Osteocyte (in vitro differentiated cells): ENCODE data around the gene ECE2. TPM values are rescaled to one million over a fixed set of nuclear protein-coding genes. Genes with fewer than 3 reads are reported as not detected.

ENCODE experiments used
- DNase-seq: peaks from one replicate; pipeline ENCODE4 v3.0.0; 2021; ENCODE audit warnings: mixed read lengths; ENCODE audit not compliant: unreplicated experiment; ENCODE audit errors: extremely low spot score
- H3K27ac Mint-ChIP-seq: one replicate; pipeline ENCODE4 v1.8.0; 2021; ENCODE audit warnings: mild to moderate bottlenecking, mixed read lengths; ENCODE audit not compliant: unreplicated experiment
- H3K27me3 Mint-ChIP-seq: one replicate; pipeline ENCODE4 v1.8.0; 2021; ENCODE audit warnings: mixed read lengths; ENCODE audit not compliant: unreplicated experiment
- H3K36me3 Mint-ChIP-seq: one replicate; pipeline ENCODE4 v1.8.0; 2021; ENCODE audit warnings: mixed read lengths; ENCODE audit not compliant: unreplicated experiment
- H3K4me1 Mint-ChIP-seq: one replicate; pipeline ENCODE4 v1.8.0; 2021; ENCODE audit warnings: mixed read lengths; ENCODE audit not compliant: unreplicated experiment
- H3K4me3 Mint-ChIP-seq: one replicate; pipeline ENCODE4 v1.8.0; 2021; ENCODE audit warnings: mild to moderate bottlenecking, moderate library complexity, mixed read lengths; ENCODE audit not compliant: unreplicated experiment
- H3K9me3 Mint-ChIP-seq: one replicate; pipeline ENCODE4 v1.8.0; 2021; ENCODE audit warnings: mixed read lengths; ENCODE audit not compliant: unreplicated experiment
- CTCF ChIP-seq: fragments of 200-600 bp; sonication (generic); IDR thresholded peaks from 2 replicates; pipeline ENCODE4 v1.5.0; 2021; ENCODE audit warnings: antibody characterized with exemption, mild to moderate bottlenecking, moderate library complexity
- total RNA-seq: library from RNA; stranded (reverse); gene quantifications from 2 replicates; pipeline ENCODE4 v1.2.1, GENCODE V29; 2021

Gene ECE2
- total RNA-seq, 1 donor from 2014 or later = not detected

- no peaks in the 10 kb centered on the region for H3K9me3 Mint-ChIP-seq
- peaks cover 22% of the 10 kb centered on the region for H3K27me3 Mint-ChIP-seq
- H3K4me3 Mint-ChIP-seq = no peak overlapping the region
- no peaks in the 10 kb centered on the region for H3K36me3 Mint-ChIP-seq
- H3K4me1 Mint-ChIP-seq = peaks cover 5% of the 10 kb centered on the region
- no peak overlapping the region for H3K27ac Mint-ChIP-seq
- no peak for TF ChIP-seq CTCF
- no peak for DNase-seq
Measured at GRCh38 chr3:184234671-184235380, 41.0 kb upstream of the ECE2 start.

- Mint-ChIP-seq H3K9me3 (no peaks in the 10 kb centered on the region), H3K27me3 (peaks cover 22% of the 10 kb centered on the region), H3K4me3 (no peak overlapping the region), H3K36me3 (no peaks in the 10 kb centered on the region), H3K27ac (no peak overlapping the region), H3K4me1 (peaks cover 5% of the 10 kb centered on the region)
- DNase-seq = no peak
- TF ChIP-seq CTCF = no peak
Measured at GRCh38 chr3:184235381-184236032, 40.3 kb upstream of the ECE2 start.

- no peak overlapping the region for H3K27ac Mint-ChIP-seq
- H3K4me1 Mint-ChIP-seq = peaks cover 3% of the 10 kb centered on the region
- H3K27me3 Mint-ChIP-seq = peaks cover 20% of the 10 kb centered on the region
Measured at GRCh38 chr3:184236033-184236410, 39.8 kb upstream of the ECE2 start.

GRCh38 chr3:184236636-184237035 lies 39.2 kb upstream of the ECE2 start:
- Mint-ChIP-seq H3K4me1 (no peaks in the 10 kb centered on the region), H3K36me3 (no peaks in the 10 kb centered on the region), H3K4me3 (no peak overlapping the region), H3K9me3 (no peaks in the 10 kb centered on the region), H3K27ac (no peak overlapping the region), H3K27me3 (peaks cover 14% of the 10 kb centered on the region)
- no peak for TF ChIP-seq CTCF
- DNase-seq = no peak

More at GRCh38 chr3:184236033-184236410, 39.8 kb upstream of the ECE2 start:
- no peak for DNase-seq
- Mint-ChIP-seq H3K9me3 (no peaks in the 10 kb centered on the region), H3K36me3 (no peaks in the 10 kb centered on the region), H3K4me3 (no peak overlapping the region)
- TF ChIP-seq CTCF = no peak

GRCh38 chr3:184237211-184237610 lies 38.6 kb upstream of the ECE2 start:
- Mint-ChIP-seq H3K4me1 (no peaks in the 10 kb centered on the region), H3K9me3 (no peaks in the 10 kb centered on the region)

More at GRCh38 chr3:184237211-184237610, 38.6 kb upstream of the ECE2 start:
- no peak overlapping the region for H3K4me3 Mint-ChIP-seq
- no peak for DNase-seq
- peaks cover under 1% of the 10 kb centered on the region for H3K36me3 Mint-ChIP-seq
- H3K27me3 Mint-ChIP-seq = peaks cover 8% of the 10 kb centered on the region
- no peak overlapping the region for H3K27ac Mint-ChIP-seq
- TF ChIP-seq CTCF = no peak
